ENCODE results near the gene PTAFR.

The PTAFR gene

DNA sequence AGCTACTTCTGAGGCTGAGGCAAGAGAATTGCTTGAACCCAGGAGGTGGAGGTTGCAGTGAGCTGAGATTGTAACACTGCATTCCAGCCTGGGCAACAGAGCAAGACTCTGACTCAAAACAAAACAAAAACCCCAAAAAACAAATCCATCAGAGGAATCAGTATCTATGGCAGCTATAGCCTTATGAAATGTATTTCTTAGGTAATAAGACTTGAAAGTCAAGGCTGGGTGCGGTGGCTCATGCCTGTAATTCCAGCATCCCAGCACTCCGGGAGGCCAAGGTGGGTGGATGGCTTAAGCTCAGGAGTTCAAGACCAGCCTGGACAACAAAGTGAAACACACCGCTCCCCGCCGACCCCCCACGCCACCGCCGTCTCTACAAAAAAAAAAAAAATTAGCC lies 56.9 kb downstream of the PTAFR start:
- no peak for DNase-seq (ENCODE audit: low read depth)

DNA sequence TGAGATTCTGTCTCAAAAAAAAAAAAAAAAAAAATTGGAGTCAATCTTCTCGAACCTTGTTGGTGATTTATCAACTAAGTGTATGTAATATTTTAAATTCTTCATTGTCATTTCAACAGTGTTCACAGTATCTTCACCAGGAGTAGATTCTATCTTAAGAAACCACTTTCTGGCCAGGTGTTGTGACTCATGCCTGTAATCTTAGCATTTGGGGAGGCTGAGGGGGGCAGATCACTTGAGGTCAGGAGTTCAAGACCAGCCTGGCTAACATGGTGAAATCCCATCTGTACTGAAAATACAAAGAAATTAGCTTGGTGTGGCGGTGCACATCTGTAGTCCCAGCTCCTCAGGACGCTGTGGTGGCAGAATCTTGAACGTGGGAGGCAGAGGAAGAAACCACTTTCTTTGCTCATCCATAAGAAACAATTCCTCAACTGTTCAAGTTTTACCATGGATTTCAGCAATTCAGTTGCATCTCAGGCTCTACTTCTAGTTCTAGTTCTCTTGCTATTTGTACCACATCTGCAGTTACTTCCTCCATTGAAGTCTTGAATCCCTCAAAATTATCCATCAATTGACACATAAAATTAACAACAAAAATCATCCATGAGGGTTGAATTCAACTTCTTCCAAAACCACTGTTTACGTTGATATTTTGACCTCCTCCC lies 57.7 kb downstream of the PTAFR start:
- no peak for DNase-seq (ENCODE audit: low read depth)

DNA sequence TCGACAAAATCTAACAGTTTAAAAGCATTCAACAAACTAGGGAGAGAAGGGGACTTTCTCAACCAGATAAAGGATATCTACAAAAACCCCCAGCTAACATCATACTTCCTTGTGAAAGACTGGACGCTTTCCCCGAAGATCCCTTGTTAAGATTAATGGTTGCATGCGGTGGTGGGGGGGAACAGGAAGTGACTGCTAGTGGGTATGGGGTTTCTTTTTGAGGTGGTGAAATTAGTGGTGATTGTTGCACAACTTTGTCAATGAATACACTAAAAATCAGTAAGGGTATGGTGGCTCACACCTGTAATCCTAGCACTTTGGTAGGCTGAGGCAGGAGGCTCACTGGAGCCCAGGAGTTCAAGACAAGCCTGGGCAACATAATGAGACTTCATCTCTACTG lies 61.2 kb downstream of the PTAFR start:
- peak; percentile 19 for DNase-seq (ENCODE audit: low read depth)

DNA sequence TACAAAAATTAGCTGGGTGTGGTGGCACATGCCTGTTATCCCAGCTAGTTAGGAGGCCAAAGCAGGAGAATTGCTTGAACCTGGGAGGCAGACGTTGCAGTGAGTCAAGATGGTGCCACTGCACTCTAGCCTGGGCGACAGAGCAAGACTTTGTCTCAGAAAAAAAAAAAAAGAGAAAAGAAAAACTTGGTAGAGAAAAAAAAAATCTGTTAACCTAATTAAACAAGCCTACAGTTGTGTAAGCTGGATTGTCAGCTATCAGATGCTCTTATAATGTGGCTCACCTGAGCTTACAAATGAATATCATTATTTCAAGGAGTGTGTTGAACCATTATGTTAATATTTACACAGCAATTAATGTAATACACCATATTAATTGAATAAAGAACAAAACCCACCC lies 61.6 kb downstream of the PTAFR start:
- DNase-seq (ENCODE audit: low read depth), result no peak

DNA sequence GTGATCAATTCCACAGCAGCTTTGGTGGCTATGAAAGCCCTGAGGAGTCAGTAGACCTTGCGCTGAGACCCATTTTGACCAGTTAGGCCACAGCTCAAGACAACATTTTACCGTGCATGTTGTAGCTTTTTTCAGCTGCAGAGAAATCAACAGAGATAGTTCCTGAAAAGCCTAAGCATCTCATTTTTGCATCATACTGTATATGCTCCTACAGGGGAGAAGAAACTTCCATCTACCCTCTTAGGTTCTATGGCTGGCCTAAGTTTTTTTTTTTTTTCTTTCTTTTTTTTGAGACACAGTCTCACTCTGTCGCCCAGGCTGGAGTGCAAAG lies 63.3 kb downstream of the PTAFR start:
- DNase-seq (ENCODE audit: low read depth), result no peak

DNA sequence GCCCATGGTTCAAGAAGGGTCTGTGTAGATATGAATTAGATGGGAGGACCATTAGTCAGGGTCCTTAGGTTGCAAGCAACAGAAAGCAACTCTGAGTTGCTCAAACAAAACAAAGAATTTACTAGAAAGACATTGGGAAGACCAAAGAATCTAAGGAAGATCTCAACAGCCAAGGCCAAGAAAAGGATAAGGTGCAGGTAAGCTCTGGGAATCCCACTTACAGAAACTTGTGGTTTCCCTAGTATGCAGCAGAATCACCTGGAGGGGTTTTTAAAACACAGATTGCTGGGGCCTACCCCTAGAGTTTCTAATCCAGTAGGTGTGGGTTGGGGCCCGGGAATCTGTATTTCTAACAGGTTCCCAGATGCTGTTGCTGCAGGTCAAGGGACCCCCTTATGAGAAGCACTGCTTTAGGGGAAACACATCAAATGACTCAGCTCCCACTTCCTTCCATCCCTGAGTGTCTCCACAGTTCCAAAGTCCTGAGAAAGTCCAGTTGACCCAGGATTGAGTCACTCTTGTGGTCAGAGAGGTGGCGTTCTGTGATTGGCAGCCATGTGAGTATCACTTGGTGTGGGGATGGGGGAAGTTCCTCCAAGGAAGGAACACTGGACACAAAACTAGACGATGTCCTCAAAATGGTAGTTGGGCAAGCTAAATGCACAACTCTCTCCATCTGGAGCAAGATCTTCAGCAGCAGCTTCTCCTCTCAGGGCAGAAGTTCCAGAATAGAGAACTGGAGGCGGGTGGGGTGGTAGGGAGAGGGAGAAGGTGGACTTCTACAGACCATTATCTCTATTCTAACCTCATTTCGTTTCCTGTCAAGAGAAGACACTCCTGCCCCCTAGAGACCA lies 63.9 kb downstream of the PTAFR start:
- no peak for DNase-seq (ENCODE audit: low read depth)

DNA sequence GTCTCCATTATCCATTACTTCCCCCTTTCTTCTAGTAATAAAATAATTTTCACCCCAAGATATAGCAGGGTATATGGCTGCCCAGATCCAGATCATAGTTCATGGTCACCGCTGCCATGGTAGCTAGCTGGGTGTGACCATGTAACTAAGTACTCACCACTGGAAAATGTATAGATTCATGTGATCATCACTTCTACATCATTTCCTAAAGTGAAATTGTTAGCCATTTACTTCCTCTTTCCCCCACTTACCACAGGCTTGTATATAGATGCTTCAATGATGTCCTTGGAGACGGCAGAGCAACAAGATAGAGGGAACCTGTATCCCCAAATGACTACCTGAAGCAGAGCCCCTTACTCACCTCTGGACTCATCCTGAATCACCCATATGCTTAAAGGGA lies 65.3 kb downstream of the PTAFR start:
- DNase-seq (ENCODE audit: low read depth), result no peak

DNA sequence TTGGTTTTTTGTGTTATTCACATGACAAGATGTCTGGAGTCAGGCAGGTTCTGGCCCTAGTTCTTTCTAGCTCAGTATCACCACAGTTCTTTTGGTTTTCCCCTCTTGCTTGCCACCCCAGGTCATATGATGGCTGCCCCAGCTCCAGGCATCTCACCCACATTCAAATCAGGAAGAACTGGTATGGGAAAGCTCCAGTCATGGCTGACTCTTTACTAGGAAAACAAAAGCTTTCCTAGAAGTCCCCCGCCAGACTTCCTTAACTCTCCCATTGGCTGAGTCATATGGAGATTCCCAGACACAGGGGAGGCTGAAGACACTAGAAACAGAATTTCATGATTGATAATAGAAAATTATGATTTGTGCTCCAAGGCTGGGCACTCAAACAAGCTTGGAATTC lies 65.9 kb downstream of the PTAFR start:
- DNase-seq (ENCODE audit: low read depth), result no peak

DNA sequence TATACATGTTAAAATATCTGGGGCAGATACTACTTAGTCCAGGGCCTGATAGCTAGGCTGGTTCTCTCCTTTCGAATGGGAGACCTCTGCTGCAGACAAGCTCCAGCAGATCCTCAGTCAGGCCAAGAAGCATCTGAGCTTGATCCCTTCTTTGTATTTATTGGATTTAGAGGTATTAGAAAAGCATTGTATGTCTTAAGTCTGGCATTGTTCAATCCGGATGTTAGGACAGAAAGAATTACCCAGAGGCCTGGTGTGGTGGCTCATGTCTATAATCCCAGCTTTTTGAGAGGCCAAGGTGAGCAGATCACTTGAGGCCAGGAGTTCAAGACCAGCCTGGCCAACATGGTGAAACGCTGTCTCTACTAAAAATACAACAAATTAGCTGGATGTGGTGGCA lies 66.9 kb downstream of the PTAFR start:
- DNase-seq (ENCODE audit: low read depth), result no peak

DNA sequence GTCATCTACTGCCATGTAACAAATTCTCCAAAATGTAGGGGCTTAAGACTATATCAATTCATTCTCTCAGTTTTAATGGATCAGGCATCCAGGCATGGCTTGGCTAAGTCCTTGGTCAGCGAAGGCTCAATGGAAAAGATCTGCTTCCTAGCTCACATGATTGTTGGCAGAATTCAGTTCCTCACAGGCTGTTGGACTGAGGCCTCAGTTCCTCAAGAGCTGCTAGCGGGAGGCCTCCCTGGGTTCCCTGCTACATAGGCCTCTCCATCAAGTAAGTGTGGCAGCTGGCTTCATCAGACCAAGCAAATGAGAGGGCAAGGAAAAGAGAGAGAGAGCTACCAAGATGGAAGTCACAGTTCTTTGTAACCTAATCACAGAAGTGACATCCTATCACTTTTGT lies 68.5 kb downstream of the PTAFR start:
- no peak for DNase-seq (ENCODE audit: low read depth)

DNA sequence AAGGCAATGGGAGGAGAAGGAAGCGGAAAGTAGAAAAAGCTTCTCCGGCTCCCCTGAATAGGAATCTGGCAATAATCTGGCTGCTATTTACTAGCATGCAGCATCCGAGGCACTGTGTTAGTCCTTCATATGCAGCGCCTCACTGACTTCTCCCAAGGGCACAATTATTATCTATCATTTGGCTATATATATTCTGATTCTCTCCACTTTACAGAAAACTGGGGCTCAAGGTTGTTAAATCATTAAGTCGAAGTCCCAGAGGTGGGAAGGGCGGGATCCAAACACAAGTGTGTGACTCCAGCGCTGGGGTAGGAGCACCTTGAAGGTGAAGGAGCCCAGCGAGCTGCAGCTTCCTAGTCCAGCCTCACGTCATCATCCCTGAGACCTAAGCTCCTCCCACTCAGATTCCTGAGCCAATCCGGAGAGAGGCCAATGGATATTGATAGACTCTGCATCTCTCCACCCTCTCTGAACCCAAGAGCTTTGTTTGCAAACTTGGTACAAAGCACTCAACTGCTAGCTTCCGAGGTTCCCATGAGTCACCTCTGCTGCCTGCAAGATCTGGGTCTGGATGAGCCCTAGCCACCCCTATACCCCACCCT lies 71.5 kb downstream of the PTAFR start:
- DNase-seq (ENCODE audit: low read depth), result no peak

DNA sequence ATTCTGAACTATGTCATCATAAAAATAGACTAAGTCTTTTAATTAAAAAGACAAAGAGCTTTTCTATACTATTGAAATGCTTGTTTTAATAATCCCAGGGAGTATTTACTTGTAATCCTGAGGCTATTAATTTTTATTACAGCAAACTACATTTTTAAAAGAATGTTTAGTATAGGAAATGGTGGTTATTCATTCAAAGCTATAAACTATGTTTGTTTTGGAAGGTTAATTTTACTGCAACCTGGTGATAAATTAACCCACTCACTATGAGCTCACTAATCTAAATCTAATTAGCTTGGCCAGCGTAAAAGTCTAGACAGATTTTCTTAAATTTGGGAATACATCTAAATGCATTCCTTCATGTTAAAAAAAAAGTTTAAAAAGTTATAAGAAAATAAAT lies 74.3 kb downstream of the PTAFR start:
- DNase-seq (ENCODE audit: low read depth), result no peak

DNA sequence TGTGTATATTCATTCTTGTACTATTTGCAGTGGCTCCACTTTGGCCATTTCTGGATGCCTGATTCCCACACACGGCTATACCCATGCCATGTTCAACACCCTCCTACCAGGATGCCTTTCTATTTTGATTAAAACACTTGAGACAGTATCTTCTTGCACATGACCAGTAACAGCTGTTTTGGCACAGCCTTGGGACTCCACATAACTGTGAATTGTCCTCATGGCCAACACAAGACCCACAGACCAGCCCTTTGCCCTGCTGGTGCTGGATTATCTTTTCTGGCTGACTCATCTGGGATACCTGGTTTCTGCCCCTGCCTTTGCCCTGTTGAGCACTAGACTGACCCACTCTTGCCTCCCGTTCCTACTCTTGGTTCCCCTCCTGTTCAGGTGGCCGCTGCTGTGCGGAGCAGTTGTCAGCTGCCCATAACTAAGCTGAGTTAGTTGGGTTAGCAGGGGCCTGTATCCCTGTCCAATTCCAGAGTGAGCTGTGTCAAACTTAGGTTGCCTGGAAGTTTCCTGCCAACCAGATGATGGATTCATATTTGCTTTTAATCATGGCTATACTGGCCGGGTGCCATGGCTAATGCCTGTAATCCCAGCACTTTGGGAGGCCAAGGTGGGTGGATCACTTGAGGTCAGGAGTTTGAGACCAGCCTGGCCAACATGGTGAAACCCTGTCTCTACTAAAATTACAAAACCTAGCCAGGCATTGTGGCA lies 77.3 kb downstream of the PTAFR start:
- DNase-seq (ENCODE audit: low read depth), result no peak

Data from stimulated activated CD8-positive, alpha-beta memory T cell treated with anti-CD3 and anti-CD28 coated beads, Interleukin-7, amount 100 ng/mL, for 24 hours (primary cell).